HuH-7.5 (cell line): ENCODE measurements around the gene CPA1.

ENCODE experiments used
- DNase-seq: peaks from one replicate; pipeline ENCODE4 v3.0.0; 2011; ENCODE audit warnings: low spot score

Gene CPA1

DNA sequence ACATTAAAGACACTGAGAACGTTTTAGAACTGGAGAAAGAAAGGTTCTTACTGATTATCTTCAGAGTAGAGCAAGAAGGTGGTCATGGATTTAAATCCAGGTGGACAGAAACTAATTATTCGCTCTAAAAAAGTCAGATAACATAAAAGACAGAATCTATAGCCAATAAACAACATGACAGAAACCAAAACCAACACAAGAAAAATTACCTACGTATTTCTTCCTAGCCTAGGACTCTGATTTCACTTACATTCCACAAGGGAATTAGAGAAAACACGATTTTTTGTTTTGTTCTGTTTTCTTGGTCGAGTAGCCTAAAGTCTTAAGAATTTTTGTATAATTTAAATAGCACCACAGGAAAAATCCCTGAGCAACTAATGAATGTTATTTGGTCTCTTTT lies 15.1 kb downstream of the CPA1 start:
- no peak for DNase-seq

DNA sequence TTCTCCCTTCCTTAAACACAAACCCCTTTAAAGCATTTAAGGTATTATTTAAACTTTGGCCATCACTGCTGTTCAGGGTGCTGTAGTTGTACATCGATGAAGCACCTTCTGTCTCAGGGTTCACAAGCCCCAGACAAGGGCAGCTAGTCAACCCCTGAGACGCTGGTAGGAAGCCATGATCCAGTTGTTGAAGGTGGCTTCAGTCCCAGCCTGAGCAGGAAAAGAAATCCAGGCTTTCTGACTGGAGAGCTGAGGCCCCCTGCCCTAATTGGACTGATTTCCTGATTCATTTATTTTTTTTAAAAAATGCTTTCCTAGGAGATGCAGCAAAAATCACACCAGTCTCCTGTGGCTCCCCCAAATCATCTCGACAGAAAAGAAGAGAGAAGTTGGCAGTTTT lies 15.8 kb downstream of the CPA1 start:
- no peak for DNase-seq

DNA sequence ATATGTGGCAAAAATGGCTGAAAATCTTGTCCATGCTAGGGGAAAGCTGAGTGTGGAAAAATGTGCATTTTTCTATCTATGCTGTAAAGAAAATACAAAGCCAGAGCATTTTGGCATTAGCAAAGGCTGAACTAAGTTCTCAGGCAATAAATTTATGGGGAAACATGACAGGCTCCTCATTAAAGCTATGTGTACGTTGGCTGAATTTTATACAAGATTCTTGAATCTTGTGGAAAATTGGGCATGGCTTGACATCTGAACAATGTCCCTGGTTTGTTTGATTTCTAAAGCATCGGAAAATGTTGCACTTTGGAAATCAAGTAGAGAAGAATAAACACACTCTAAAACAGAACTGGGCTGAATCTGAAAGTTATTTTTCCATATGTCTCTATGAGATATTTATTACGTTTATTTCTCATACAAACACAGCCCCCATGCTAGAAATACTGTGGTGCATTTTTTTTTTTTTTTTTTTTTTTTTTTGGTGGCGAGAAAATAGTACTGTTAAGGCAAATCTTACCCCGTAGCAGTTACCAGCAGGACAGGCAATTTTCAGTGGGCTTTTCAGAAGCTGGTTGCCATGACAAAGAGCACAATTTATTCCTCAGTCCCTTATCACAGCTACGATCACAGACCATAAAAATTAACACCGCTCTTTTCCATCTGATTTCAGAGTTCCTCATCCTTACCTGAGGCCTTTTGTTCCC lies 16.9 kb downstream of the CPA1 start:
- DNase-seq, result no peak

DNA sequence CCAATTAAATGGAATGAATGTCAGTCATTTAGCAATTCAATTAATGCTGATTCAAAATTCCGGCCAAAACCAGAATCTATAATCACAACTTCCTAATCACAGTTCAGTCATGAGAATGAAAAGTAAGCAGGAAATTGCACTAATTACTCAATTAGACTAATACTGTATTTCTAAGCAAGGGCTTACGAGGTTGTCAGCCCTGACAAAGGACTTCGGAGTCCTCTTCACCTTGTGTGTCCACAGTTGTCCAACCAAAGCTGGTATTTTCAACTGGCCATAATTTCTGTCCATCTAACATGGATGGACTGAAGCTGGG lies 17.4 kb downstream of the CPA1 start:
- no peak for DNase-seq

DNA sequence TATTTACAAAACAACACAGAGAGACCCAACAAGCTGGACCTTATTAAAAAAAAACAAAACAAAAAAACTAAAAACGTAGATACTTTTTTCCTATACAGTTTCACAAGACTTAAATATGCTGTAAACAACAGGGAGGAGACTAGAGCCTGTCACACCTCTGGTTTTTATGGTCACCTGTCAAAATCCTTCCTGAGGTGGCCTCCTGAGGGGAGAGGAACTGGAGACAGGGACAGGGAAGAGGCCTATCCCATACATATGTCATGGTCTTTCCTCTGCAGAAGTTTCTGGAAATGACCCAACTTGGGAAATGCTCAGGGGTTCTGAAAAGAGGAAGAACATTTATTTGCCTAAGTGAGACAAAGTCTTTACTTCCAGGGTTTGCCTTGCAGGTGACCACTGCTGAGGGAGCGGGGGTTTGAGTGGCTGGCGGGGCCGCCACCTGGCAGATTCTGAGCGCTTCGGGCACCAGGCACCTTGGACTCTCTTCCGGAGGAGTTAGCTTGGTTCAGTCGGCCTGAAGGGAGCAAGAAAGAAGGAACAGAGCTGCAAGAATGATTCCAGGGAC lies 18.3 kb downstream of the CPA1 start:
- DNase-seq, result no peak

DNA sequence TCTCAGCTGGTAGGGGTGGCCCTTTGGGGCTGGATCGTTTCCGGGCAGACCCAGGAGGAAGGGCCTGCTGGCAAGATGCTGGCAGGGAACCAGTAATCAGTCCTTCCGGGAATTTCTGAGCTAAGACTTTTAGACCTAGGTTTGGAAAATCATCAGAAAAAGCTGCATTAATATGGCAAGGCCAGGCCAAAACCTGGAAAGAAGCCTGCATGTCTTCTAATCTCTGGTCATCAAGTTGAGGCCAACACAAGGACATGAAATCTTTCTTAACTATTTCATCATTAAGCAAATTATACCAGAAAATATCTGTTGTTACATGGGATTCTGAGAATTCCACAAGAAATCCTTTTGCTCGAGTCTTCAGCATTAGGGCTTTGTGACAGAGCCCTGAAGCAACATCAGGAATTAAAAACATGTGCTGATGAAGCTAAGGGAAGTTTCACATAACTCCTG lies 19.9 kb downstream of the CPA1 start:
- DNase-seq, result no peak

DNA sequence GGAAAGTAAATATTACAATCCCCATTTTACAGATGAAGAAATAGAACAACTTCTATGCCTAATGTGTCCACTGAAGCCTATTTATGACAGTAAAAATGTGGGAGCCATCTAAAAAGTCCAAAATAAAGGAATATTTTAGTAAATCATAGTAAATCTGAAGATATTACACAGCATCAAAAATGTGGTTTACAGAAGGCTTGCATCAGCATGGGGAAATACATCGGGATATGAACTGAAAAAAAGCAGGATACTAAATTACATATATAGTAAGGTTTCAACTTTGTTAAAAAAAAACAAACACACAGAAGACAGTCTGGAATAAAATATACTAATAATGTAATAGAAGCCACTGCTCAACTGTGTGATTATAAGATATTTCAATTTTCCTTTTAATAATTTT lies 20.8 kb downstream of the CPA1 start:
- DNase-seq, result no peak

DNA sequence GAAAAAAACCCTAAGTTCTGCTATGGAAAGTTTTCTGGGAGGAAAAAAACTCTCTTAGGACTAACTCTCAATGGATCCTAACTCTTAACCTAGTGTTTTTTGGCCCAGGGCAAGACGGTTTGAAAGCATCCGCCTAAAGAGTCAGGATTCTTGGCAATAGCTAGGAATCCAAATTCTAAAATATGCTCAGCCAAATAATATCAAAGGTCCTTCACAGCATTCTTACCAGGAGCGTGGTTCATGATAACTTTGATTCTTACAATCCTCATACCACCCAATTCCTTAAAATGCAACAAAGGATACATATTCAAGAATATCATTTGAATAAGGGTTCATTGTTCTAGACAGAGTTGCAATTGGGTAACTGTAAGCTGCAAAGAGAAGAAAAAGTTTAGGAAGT lies 21.3 kb downstream of the CPA1 start:
- no peak for DNase-seq

DNA sequence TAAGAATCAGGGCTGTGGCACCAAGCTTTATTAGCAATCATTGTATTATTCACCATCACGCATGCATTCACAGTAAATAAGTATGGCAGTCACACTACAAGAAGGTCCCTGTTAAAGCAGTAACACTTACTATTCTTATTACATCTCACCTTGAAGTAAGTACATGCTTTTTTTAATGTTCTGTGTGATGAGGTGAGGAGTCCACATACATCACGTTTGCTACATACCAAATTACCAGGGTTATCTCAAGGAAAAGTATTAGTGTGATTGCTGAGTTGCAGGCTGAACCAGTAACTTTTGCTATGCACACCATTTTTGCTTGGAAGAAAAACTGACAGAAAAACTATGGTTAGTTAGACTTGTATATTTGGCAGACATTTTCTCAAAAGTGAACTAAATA lies 24.7 kb downstream of the CPA1 start:
- no peak for DNase-seq

DNA sequence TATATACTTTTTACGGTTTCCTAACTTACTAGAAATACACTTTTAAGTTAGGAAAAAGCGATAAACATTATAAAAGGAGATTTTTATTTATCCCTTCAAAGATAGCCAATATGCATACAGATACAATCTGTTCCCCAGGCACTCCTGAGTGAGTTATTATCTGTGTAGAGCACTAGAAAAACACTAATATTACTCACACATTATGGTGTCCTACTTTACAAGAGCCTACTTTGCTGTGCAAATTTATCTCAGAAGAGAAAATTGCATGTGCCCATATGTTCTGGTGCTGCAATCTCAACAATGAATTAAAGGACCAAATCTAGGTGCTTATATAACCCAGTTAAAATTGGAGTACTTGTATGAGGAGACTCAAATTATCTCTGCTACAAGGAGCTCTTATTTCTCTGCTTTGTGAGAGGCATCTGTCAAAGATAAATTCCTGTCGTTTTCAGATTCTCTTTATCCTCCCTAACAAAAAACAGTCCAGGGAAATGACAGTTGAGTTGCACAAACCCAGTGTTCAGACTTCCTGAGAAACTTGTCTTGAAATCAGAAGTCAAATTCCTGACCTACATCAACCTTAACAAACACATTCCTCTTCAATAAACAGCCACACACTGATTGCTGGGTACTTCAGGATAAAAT lies 28.9 kb downstream of the CPA1 start:
- DNase-seq, result no peak

DNA sequence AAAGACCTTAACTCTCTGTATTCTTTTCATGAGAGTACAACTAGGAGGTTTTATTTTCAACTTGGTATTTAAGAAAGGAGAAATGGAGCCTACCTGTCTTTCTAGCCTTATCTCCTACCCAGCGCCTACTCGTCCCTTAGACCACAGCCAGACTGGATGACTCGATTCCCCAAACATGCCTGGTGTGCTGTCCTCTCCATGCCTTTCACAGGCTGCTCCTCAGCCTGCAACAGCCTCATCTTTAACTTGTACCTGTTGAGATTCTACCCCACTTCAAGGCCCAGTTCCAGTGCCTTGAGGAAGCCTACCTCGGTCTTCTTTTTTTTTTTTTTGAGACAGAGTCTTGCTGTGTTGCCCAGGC lies 29.4 kb downstream of the CPA1 start:
- no peak for DNase-seq

DNA sequence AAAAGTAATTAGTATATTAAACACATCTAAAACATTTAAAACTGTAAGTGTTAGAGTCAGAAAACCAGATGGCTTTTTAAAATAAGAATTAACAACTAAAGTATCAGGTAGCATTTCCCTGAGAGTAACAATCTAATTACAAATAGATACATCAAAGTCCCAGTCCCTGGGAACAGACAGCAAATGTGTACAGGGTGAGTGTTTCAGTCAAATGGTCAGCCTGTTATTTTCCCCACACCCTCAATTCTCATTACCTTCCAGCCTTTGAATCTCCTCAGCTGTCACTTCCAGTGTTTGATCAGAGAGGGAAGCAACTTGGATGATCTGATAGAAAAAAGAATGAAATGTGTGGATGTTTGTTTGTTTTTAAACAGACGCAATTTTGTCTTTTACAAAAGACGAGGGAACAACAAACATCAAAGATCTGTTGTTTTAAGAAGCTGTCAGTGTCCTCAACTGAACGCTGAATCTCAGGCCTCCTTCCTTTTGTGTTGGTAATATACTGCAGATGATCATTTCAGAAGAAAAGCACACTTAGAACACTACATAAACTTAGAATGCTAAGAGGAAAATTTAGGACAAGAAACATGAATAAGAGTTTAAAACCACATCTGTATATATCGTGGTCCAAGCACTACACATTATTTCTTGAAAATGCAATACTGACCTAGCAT lies 30.7 kb downstream of the CPA1 start:
- no peak for DNase-seq

DNA sequence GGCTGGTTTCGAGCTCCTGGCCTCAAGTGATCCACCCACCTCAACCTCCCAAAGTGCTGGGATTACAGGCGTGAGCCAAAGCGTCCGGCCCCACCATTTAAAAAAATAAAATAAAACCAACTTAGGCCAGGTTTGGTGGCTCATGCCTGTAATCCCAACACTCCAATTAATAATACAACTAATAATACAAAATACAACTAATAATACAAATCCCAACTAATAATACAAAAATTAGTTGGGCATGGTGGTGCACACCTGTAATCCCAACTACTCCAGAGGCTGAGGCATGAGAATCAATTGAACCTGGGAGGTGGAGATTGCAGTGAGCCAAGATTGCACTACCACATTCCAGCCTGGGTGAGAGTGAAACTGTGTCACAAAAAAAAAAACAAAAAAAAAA lies 32.9 kb downstream of the CPA1 start:
- DNase-seq, result no peak

DNA sequence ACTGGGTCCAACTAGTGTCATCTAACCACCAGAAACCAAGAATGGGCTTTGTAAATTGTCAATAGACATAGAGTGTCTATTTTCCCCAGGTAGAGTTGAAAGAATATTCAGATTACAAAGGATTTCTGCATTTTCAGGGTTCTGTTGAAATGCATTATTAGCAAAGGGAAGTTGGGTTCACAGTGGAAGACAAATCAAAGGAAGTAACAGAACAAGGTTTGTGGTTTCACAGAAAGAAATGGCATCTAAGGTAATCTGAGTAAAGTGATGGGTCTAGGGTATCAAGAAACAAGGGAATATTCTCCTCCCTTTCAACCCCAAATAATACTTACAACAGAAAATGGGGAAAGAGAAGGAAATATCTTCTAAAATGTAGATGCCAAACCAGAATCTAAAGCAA lies 34.7 kb downstream of the CPA1 start:
- DNase-seq, result no peak

DNA sequence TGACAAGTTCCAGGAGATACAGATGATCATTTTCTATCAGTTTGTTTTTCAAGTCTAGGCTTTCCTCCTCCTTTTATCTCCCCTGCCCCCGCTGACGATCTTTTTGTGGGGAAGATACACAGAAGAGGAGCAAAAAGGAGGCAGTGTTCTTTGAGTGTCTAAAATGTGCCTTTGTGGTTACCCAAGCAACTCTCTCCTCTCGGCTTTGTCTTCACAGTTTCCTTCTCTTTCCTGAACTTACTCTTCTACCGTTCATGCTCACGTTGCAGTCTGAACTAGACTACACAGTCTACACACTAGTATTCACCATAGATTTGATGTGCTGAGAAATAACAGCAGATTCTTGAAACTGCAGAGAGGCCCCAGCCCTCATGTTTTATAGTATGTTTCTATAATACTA lies 36.9 kb downstream of the CPA1 start:
- no peak for DNase-seq

DNA sequence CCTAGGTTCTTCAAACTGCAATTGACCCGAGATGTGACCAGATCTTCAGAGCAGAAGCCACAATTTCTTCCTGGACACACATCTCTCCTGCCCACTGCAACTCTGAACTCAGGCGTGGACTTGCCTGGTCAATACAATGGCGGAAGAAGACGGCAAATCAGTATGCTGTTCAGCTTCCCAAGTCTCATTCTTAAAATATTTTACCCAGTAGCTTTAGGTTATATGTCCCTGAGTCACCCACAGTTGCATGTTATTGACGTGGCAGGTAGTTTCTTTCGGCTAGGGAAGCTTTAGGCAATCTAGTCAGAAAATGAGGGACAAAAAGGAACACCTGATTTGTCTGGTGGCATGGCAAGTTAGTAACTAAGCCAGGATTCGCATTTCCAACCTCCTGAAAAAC lies 38.0 kb downstream of the CPA1 start:
- DNase-seq, result no peak

DNA sequence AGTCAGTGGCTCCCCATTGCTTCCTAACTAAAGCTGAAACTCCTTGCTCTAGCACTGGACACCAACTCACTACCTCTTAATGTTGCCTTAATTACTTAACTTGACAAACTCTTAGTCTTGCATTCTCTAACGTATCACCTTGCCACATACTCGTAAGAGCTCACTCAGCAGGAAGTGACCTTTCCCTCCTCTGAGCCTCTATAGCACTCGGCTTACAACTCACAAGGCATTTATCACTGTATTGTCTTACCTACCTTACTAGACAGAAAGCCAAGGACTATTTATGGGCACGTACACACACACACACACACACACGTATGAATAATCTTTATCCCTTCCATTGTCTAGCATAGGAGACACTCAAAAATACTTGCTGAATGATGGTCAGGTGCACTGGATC lies 39.4 kb downstream of the CPA1 start:
- no peak for DNase-seq

DNA sequence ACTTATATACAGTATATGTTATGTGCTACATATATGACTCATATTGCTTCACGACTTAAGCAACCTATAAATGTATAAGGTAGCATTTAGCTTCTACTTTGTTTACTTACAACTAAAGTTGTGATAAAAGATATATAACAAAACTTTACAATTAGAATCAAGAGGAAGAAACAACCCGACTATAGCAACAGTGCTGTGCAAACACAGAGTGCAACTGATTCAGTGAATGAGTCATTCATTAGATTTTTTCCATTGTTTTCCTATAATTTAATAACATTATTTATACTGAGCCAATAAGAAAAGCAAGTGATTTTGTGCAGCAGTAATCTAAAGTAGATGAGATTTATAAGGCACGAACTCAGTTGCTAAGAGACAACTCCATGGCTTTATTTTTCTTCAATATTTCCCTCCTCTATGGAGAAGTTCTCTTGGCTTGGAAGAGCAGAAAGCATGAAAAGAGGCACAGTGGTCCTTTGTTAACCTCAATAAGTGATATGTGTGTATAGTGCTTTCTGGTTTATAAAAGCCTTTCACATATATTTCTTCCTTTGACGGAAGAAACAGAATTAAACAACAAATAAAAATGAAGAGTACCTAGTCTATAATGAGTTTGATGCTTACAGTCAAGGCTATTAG lies 40.8 kb downstream of the CPA1 start:
- no peak for DNase-seq

DNA sequence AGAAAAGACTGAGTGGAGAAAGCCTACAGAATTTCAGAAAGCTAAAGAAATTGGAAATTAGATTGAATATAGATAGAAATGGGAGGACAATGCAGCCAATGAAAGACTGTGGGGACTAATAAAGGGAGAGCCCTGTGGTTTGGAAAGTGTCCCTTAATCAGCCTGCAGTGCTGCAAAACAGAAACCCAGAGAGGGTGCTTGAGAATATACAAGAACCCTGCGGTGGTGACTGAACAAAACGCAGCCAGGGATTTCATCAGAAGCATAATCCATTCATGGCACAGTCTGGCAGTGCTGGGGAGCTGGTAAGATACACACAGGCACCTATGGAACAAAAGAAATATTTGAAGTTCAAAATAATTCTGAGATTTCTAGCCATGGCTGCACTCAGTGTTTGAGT lies 41.4 kb downstream of the CPA1 start:
- no peak for DNase-seq

DNA sequence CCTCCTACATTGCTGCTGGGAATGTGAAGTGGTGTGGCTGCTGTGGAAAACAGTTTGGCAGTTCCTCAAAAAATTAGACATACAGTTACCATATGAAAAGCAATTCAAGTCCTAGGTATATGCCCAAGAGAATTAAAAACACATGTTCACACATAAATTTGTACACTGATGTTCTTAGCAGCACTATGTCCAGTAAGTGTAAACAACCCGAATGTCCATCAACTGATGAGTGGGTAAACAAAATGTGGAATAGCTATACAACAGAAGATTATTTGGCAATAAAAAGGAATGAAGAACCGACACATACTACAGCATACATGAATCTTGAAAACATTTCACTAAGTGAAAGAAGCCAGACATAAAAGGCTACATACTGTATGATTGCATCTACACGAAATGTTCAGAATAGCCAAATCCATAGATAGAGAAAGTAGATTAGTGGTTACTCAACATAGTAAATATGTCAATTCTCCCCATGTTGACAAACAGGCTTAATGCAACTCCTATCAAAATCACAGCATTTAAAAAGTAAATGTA lies 43.3 kb downstream of the CPA1 start:
- no peak for DNase-seq

DNA sequence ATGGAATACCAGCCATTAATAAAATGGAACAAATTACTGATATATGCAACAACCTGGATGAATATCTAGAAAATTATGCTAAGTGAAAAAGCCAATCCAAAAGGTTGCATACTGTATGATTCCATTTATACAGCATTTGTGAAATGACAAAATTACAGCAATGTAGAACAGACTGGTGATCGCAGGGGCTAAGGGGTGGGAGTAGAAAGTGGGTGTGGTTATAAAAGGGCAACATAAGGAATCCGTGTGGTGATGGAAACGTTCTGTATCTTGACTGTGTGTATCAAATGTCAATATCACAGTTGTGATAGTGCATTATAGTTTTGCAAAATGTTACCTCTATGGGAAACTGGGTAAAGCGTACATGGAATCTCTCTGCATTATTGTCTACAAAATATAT lies 45.5 kb downstream of the CPA1 start:
- DNase-seq, result no peak

DNA sequence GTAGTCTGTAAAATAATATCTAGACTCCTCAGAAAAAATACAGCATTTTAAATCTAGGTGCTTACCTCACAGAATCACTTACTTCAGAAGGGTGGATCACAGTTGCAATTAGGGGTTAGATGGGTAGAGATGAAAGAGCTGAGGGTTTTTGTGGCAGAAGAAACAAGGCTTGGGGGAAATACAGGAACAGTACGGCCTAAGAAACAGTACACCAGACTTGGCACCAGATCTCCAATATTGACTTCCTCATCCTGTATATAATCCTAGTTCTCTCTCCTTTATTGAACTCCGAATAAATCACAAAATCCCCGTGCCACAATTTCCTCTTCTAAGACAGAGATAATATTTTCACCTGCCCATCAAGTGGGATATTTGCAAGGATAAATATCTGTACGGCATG lies 46.3 kb downstream of the CPA1 start:
- DNase-seq, result no peak

DNA sequence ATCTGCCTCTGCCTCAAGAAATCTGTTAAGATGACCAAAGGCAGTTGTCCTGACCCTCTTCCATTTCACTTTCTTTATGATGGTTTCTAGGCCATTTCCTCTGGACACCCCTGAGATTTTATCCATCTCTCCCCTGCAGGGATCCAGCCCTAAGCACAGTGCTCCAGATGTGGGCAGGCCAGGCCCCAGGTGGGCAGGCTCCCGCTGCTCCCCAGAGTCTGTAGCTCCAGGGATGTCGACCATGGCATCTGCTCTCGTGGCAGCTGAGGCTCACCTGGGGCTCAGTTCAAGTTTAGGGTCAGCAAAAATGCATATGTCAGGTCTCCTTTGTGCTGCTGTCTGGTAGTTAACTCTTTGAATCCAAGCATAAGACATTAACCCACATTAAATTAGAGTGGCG lies 48.7 kb downstream of the CPA1 start:
- no peak for DNase-seq
